ENCODE results near the gene TP53RK. TPM values are rescaled to one million over a fixed set of nuclear protein-coding genes. Genes with fewer than 3 reads are reported as not detected.

TP53RK gene
- total and polyA plus RNA-seq, 2 experiments from 2014 or later = 24.2 to 26.0 TPM

GRCh38 chr20:46713957-46714834 lies 25.0 kb upstream of the TP53RK start:
- no peak overlapping the region for H3K27ac ChIP-seq (ENCODE audit: low read depth)
- H3K9me3 Mint-ChIP-seq = no peaks in the 10 kb centered on the region
- H3F3A ChIP-seq (replicated peaks; ENCODE audit: low read depth) = 0 out of 2 replicates have a peak, but pooled peaks cover 2% of the 10 kb centered on the region
- DNase-seq (ENCODE audit: low spot score) (no peak), ATAC-seq (no peak)
- no peaks in the 10 kb centered on the region for H3K9me2 ChIP-seq (ENCODE audit: insufficient read depth)
- TF ChIP-seq CTCF (conservative IDR thresholded peaks at IDR 0.05; ENCODE audit: low read depth in 2 of 2) (no peak), CREB1 (CRISPR knock-in tag; IDR thresholded peaks at IDR 0.05; ENCODE audit: low read depth) (no peak), EZH2 (IDR thresholded peaks at IDR 0.05; ENCODE audit: low read depth, unreplicated experiment) (no peak)
- H4K20me1 ChIP-seq (replicated peaks; ENCODE audit: insufficient read depth) = no peaks in the 10 kb centered on the region
- no peak overlapping the region for H3K27ac Mint-ChIP-seq
- peaks cover 16% of the 10 kb centered on the region for H3K4me1 Mint-ChIP-seq
- no peaks in the 10 kb centered on the region for H3K79me2 ChIP-seq (replicated peaks; ENCODE audit: insufficient read depth)
- peaks cover 4% of the 10 kb centered on the region for H3K36me3 Mint-ChIP-seq (ENCODE audit: low read depth)
- no peak overlapping the region for H3K4me2 ChIP-seq
- no peaks in the 10 kb centered on the region for H3K36me3 ChIP-seq (ENCODE audit: insufficient read depth)
- H3K4me3 Mint-ChIP-seq = no peak overlapping the region
- H3K27me3 ChIP-seq (ENCODE audit: insufficient read depth) = no peaks in the 10 kb centered on the region
- no peak overlapping the region for H3K4me3 ChIP-seq
- H3K27me3 Mint-ChIP-seq (ENCODE audit: insufficient read depth, low read depth, poor library complexity) = peaks cover 10% of the 10 kb centered on the region
- H2AFZ ChIP-seq = no peak overlapping the region
- H3K4me1 ChIP-seq (ENCODE audit: insufficient read depth) = peaks cover 6% of the 10 kb centered on the region; the same call in 1 of the 2 replicates

GRCh38 chr20:46712056-46712636 lies 22.9 kb upstream of the TP53RK start:
- Histone ChIP-seq H3K9me2 (ENCODE audit: insufficient read depth) (no peaks in the 10 kb centered on the region), H3K4me1 (ENCODE audit: insufficient read depth) (peaks cover 17% of the 10 kb centered on the region; the same call in 1 of the 2 replicates), H3K27ac (ENCODE audit: low read depth) (no peak overlapping the region), H3K79me2 (replicated peaks; ENCODE audit: insufficient read depth) (no peaks in the 10 kb centered on the region), H2AFZ (no peak overlapping the region), H3K4me2 (no peak overlapping the region), H3K4me3 (no peak overlapping the region), H4K20me1 (replicated peaks; ENCODE audit: insufficient read depth) (no peaks in the 10 kb centered on the region), H3K27me3 (ENCODE audit: insufficient read depth) (no peaks in the 10 kb centered on the region), H3F3A (replicated peaks; ENCODE audit: low read depth) (peaks cover 12% of the 10 kb centered on the region; the same call in 1 of the 2 replicates), H3K36me3 (ENCODE audit: insufficient read depth) (no peaks in the 10 kb centered on the region)
- H3K4me3 Mint-ChIP-seq = no peak overlapping the region
- no peak for ATAC-seq
- no peak overlapping the region for H3K27ac Mint-ChIP-seq
- no peak for DNase-seq (ENCODE audit: low spot score)
- 0 out of 3 replicates have a peak, but pooled peaks cover 3% of the 10 kb centered on the region for H3K9me3 Mint-ChIP-seq
- peaks cover 18% of the 10 kb centered on the region for H3K27me3 Mint-ChIP-seq (ENCODE audit: insufficient read depth, low read depth, poor library complexity)
- H3K36me3 Mint-ChIP-seq (ENCODE audit: low read depth) = peaks cover 3% of the 10 kb centered on the region; the same call in 2 of the 3 replicates
- H3K4me1 Mint-ChIP-seq = peaks cover 27% of the 10 kb centered on the region
- TF ChIP-seq ETS1 (IDR thresholded peaks at IDR 0.05) = no peak
- no peak for TF ChIP-seq ZNF462 (CRISPR knock-in tag; IDR thresholded peaks at IDR 0.05)
- no peak for TF ChIP-seq STAT1 (IDR thresholded peaks at IDR 0.05; ENCODE audit: unreplicated experiment)
- no peak for TF ChIP-seq CREB1 (CRISPR knock-in tag; IDR thresholded peaks at IDR 0.05; ENCODE audit: low read depth)
